ENCODE results near the gene SEC14L2. TPM values are rescaled to one million over a fixed set of nuclear protein-coding genes. Genes with fewer than 3 reads are reported as not detected.

SEC14L2 gene
- total RNA-seq, 1 donor from 2014 or later: 3.0 TPM

GRCh38 chr22:30371321-30371720 is 25.5 kb upstream of the SEC14L2 start:
- H3K4me3 ChIP-seq: no peak overlapping the region
- H3K27me3 ChIP-seq: no peaks in the 10 kb centered on the region
- intact Hi-C loops (cut with DNase I): no loop called here
- no peaks in the 10 kb centered on the region for H3K36me3 ChIP-seq
- DNase-seq (ENCODE audit: low spot score in 2 of 2): no peak
- no peaks in the 10 kb centered on the region for H3K9me3 ChIP-seq
- TF ChIP-seq CTCF (IDR thresholded peaks at IDR 0.05): no peak
- H3K27ac ChIP-seq: no peak overlapping the region
- H3K4me1 ChIP-seq: no peaks in the 10 kb centered on the region

- no peak for DNase-seq (ENCODE audit: low spot score in 2 of 2)
- no peak overlapping the region for H3K4me3 ChIP-seq
- H3K27ac ChIP-seq: no peak overlapping the region
- TF ChIP-seq CTCF (IDR thresholded peaks at IDR 0.05): no peak
- H3K9me3 ChIP-seq: no peaks in the 10 kb centered on the region
- intact Hi-C loops (cut with DNase I): no loop called here
- H3K4me1 ChIP-seq: no peaks in the 10 kb centered on the region
- no peaks in the 10 kb centered on the region for H3K36me3 ChIP-seq
- no peaks in the 10 kb centered on the region for H3K27me3 ChIP-seq
Measured at GRCh38 chr22:30371981-30372380, 24.8 kb upstream of the SEC14L2 start.

- Histone ChIP-seq H3K27ac (no peak overlapping the region), H3K4me3 (no peak overlapping the region), H3K4me1 (no peaks in the 10 kb centered on the region), H3K9me3 (no peaks in the 10 kb centered on the region), H3K27me3 (no peaks in the 10 kb centered on the region), H3K36me3 (no peaks in the 10 kb centered on the region)
- no peak for TF ChIP-seq CTCF (IDR thresholded peaks at IDR 0.05)
- DNase-seq (ENCODE audit: low spot score in 2 of 2): no peak
- intact Hi-C loops (cut with DNase I): no loop called here
Measured at GRCh38 chr22:30372915-30373314, 23.9 kb upstream of the SEC14L2 start.

- TF ChIP-seq CTCF (IDR thresholded peaks at IDR 0.05): no peak
- no peak overlapping the region for H3K27ac ChIP-seq
- intact Hi-C loops (cut with DNase I): no loop called here
- no peaks in the 10 kb centered on the region for H3K9me3 ChIP-seq
- DNase-seq (ENCODE audit: low spot score in 2 of 2): no peak
- no peaks in the 10 kb centered on the region for H3K27me3 ChIP-seq
- H3K4me1 ChIP-seq: no peaks in the 10 kb centered on the region
- H3K36me3 ChIP-seq: no peaks in the 10 kb centered on the region
- no peak overlapping the region for H3K4me3 ChIP-seq
Measured at GRCh38 chr22:30373331-30374325, 23.2 kb upstream of the SEC14L2 start.

- no peaks in the 10 kb centered on the region for H3K27me3 ChIP-seq
- H3K4me3 ChIP-seq: no peak overlapping the region
- H3K9me3 ChIP-seq: no peaks in the 10 kb centered on the region
- no peak for TF ChIP-seq CTCF (IDR thresholded peaks at IDR 0.05)
- peaks cover 4 to 13% of the 10 kb centered on the region in 2 donors for H3K36me3 ChIP-seq
- no peak for DNase-seq (ENCODE audit: low spot score in 2 of 2)
- intact Hi-C loops (cut with DNase I): no loop called here
- H3K4me1 ChIP-seq: no peaks in the 10 kb centered on the region
- H3K27ac ChIP-seq: no peak overlapping the region
Measured at GRCh38 chr22:30375312-30375849, 21.4 kb upstream of the SEC14L2 start.
